GM12864 (cell line): Measurements from ENCODE around the gene OR2B3.
"Not testable (repeated sequence)": the region's sequence is repeated elsewhere in the genome, so short reads cannot be mapped to it uniquely, and the experiment has no call there.

Experiments
- DNase-seq: peaks from one replicate; pipeline ENCODE4 v3.0.0-alpha.2; 2011; ENCODE audit warnings: low read depth
- H3K4me3 ChIP-seq: 2 replicates; pipeline ENCODE4 v1.5.1; 2011; ENCODE audit warnings: mild to moderate bottlenecking, low read depth, low read length, control low read depth
- CTCF ChIP-seq: IDR thresholded peaks from 2 replicates; pipeline ENCODE4 v1.5.1; 2011; ENCODE audit warnings: low read depth, mild to moderate bottlenecking, moderate library complexity, low read length, control low read depth, inconsistent platforms; ENCODE audit errors: missing control alignments

The OR2B3 gene, protein sequence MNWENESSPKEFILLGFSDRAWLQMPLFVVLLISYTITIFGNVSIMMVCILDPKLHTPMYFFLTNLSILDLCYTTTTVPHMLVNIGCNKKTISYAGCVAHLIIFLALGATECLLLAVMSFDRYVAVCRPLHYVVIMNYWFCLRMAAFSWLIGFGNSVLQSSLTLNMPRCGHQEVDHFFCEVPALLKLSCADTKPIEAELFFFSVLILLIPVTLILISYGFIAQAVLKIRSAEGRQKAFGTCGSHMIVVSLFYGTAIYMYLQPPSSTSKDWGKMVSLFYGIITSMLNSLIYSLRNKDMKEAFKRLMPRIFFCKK

DNA sequence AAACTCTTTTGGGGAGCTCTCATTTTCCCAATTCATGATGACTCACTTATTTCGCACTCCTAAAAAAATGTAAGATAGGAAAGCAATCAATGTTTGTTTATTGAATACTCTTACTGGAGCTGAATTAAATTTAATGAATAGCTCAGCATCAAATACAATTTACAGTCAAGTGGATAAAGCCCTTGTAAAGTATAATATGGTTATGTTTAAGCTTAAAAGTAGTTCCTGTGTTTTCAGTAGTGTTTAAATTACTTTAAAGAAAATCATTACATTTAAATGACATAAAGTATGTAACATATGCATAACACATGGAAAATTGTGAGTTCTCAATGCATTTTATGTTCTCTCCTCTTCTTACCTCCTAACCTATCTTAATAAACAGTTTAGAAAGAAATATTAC, at the start of gene OR2B3:
TSS of gene OR2B3 (minus strand) at position 101 of the 400 bp plus-strand sequence. CDS start at position 36, 65 bp downstream.
- DNase-seq, result no peak
- no peak for TF ChIP-seq CTCF
- no peak within 1 kb of the TSS for H3K4me3 ChIP-seq

- no peak for DNase-seq
- no peak overlapping the region for H3K4me3 ChIP-seq
- no peak for TF ChIP-seq CTCF
Measured at GRCh38 chr6:29131691-29132090, 44.6 kb upstream of the OR2B3 start.

GRCh38 chr6:29130644-29131043, 43.5 kb upstream of the OR2B3 start:
- H3K4me3 ChIP-seq, result no peak overlapping the region
- DNase-seq, result no peak
- TF ChIP-seq CTCF, result no peak

DNA sequence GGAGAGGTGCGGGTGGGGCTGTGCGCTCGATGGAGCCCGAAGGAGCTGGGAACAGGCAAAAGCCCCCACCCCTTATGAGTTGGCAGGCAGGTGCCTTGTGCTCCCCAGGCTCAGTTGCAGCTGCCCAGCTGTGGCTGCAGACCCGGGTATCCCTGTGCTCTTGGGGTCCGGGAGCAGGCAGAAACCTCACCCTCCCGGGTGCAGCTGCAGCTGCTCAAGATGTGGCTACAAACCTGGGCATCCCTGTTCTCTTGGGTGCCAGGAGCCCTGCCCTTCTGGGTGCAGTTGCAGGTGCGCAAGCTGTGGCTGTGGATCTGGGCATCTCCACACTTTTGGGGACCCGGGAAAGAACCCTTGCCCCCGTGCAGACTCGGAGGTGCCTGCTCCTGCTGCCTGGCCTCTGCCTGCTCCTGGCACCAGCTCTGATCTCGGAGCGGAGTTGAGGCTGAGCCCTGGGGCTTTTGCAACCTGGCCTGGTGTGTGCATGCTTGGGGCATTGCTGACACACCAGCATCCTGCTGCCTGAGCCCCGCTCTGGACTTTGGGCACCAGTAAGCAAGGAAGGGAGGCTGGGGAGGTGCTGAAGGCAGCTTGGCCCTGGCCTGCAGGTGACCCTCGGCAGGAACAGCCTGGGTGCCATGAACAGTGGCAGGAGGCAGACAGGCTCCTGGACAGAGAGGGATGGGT, 42.4 kb upstream of the OR2B3 start:
- no peak for DNase-seq
- no peak for TF ChIP-seq CTCF

GRCh38 chr6:29114964-29115363, 27.9 kb upstream of the OR2B3 start:
- DNase-seq, result not testable (repeated sequence)

More for the DNA sequence above, 42.4 kb upstream of the OR2B3 start:
- H3K4me3 ChIP-seq, result no peak overlapping the region

DNA sequence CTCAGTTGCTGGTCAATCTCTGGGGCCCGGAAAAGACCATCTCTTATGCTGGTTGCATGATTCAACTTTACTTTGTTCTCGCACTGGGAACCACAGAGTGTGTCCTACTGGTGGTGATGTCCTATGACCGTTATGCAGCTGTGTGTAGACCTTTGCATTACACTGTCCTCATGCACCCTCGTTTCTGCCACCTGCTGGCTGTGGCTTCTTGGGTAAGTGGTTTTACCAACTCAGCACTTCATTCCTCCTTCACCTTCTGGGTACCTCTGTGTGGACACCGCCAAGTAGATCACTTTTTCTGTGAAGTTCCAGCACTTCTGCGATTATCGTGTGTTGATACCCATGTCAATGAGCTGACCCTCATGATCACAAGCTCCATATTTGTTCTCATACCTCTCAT, 25.0 kb upstream of the OR2B3 start:
- peak; percentile 17 for TF ChIP-seq CTCF
- no peak for DNase-seq

More at GRCh38 chr6:29114964-29115363, 27.9 kb upstream of the OR2B3 start:
- not testable (repeated sequence) for H3K4me3 ChIP-seq

GRCh38 chr6:29107758-29108157, 20.6 kb upstream of the OR2B3 start, which contains the start of gene OR2J3:
TSS of gene OR2J3 (plus strand) at chr6:29108058. CDS start at chr6:29111891, 3,833 bp downstream.
- no peak for DNase-seq
- no peak within 1 kb of the TSS for H3K4me3 ChIP-seq
- no peak for TF ChIP-seq CTCF

More for the DNA sequence above, 25.0 kb upstream of the OR2B3 start:
- no peak overlapping the region for H3K4me3 ChIP-seq
